Measurements from ENCODE around the gene BMI1.

Gene BMI1

GRCh38 chr10:22368981-22369380 lies 48.1 kb downstream of the BMI1 start:
- DNase-seq: no peak

GRCh38 chr10:22369434-22370072 lies 48.7 kb downstream of the BMI1 start:
- no peak for DNase-seq

- DNase-seq: no peak
Observed at GRCh38 chr10:22370320-22370719, 49.4 kb downstream of the BMI1 start.

GRCh38 chr10:22372298-22372697 lies 51.4 kb downstream of the BMI1 start:
- no peak for DNase-seq

GRCh38 chr10:22372917-22373316 lies 52.0 kb downstream of the BMI1 start:
- DNase-seq: no peak

DNA sequence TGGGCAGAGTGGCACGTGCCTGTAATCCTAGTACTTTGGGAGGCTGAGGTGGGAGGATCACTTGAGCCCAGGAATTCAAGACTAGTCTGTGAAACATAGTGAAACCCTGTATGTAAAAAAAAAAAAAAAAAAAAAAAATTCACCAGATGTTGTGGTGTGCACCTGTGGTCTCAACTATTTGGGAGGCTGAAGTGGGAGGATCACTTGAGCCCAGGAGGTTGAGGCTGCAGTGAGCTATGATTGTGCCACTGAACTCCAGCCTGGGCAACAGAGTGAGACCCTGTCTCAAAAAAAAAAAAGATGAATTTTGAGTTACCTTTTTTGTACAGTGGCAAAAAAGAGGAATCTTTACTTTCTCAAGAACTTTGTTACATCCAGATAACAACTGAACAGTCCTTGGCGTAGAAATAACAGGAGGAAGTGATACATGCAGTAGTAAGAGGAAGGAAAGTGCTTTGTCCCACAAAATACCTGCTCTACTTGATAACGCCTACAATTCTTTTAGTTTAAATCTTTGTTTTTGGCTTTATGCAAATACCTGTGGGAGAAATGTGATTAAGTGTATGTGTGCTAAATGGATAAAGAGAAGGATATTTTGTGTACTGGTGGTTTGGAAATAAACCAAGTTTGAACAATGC lies 53.7 kb downstream of the BMI1 start:
- no peak for DNase-seq

DNA sequence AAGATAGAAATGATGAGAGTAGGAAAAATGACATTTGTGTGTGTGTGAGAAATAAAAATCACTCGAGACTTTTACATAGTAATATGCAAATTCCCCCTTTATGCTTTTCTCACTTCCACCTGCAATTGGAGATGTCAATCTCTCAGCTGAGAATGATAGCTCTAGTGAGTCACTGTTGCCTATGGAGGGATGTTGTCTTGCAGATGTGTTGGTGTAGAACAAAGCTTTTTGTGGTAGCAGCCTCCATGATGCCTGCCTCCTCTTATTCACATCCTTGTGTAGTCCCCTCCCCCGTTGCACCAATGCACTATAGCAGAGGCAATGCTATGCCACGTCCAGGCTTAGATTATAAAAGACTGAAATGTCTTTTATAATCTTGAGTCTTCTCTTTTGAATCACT lies 58.2 kb downstream of the BMI1 start:
- DNase-seq: no peak
